ENCODE data around the gene MYB. TPM values are rescaled to one million over a fixed set of nuclear protein-coding genes. Genes with fewer than 3 reads are reported as not detected.
A peak's percentile ranks its signal among the peaks of the same experiment; 100 is the strongest.

Gene MYB
- total RNA-seq, 1 donor from 2014 or later: 0.83 TPM

- no peaks in the 10 kb centered on the region for H3K9me3 Mint-ChIP-seq (ENCODE audit: unreplicated experiment)
- DNase-seq (ENCODE audit: extremely low spot score, unreplicated experiment): no peak
- peaks cover 23% of the 10 kb centered on the region for H3K4me1 Mint-ChIP-seq (ENCODE audit: unreplicated experiment)
- no peaks in the 10 kb centered on the region for H3K36me3 Mint-ChIP-seq (ENCODE audit: unreplicated experiment)
- H3K4me3 Mint-ChIP-seq (ENCODE audit: unreplicated experiment): no peak overlapping the region
- no peaks in the 10 kb centered on the region for H3K27me3 Mint-ChIP-seq (ENCODE audit: unreplicated experiment)
- TF ChIP-seq CTCF (IDR thresholded peaks at IDR 0.05): no peak
- peak overlapping the region; percentile 84 for H3K27ac Mint-ChIP-seq (ENCODE audit: unreplicated experiment)
Measured at GRCh38 chr6:135213616-135214015, 32.5 kb downstream of the MYB start.

DNA sequence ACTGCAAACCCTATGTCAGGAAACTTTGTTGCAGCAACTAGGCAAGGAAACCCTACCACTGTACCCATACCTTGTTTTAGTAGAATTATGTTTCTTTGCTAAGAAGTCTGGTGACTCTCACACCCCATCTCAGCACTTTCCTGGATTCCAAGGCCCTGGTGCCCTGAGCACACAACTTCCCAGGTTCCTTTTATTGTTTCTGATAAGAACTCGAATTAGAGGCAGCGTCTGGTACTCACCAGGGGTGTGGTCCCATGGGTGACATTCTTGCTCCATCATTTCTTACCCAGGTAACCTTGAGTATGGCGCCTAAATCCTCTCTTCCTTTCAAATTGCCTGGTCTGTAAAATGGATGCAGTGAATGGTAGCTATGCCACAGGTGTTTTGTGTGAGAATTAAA lies 34.1 kb downstream of the MYB start:
- H3K4me1 Mint-ChIP-seq (ENCODE audit: unreplicated experiment): peaks cover 23% of the 10 kb centered on the region
- no peaks in the 10 kb centered on the region for H3K27me3 Mint-ChIP-seq (ENCODE audit: unreplicated experiment)
- H3K4me3 Mint-ChIP-seq (ENCODE audit: unreplicated experiment): no peak overlapping the region
- H3K36me3 Mint-ChIP-seq (ENCODE audit: unreplicated experiment): no peaks in the 10 kb centered on the region
- DNase-seq (ENCODE audit: extremely low spot score, unreplicated experiment): no peak
- no peak for TF ChIP-seq CTCF (IDR thresholded peaks at IDR 0.05)
- H3K27ac Mint-ChIP-seq (ENCODE audit: unreplicated experiment): no peak overlapping the region
- no peaks in the 10 kb centered on the region for H3K9me3 Mint-ChIP-seq (ENCODE audit: unreplicated experiment)

GRCh38 chr6:135215563-135215962 lies 34.5 kb downstream of the MYB start:
- Mint-ChIP-seq H3K27me3 (ENCODE audit: unreplicated experiment) (no peaks in the 10 kb centered on the region), H3K27ac (ENCODE audit: unreplicated experiment) (no peak overlapping the region), H3K4me3 (ENCODE audit: unreplicated experiment) (no peak overlapping the region), H3K4me1 (ENCODE audit: unreplicated experiment) (peaks cover 23% of the 10 kb centered on the region), H3K36me3 (ENCODE audit: unreplicated experiment) (no peaks in the 10 kb centered on the region), H3K9me3 (ENCODE audit: unreplicated experiment) (no peaks in the 10 kb centered on the region)
- no peak for DNase-seq (ENCODE audit: extremely low spot score, unreplicated experiment)
- no peak for TF ChIP-seq CTCF (IDR thresholded peaks at IDR 0.05)

DNA sequence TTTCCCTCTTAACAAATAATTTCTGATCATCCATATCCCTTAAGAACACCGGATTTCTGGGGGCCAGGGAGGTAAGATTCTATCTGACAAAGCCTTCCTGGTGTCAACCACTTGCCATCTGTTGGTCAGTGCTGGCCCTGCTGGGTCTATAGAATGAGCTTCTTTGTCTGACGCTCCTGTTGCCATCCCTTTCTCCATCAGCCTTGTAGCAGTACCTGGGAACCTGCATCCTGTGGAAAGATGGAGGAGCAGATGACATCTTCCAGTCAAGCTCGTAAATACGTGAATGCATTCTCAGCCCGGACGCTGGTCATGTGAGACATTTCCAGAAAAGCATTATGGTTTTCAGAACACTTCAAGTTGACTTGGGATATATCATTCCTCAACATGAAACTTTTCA lies 36.6 kb downstream of the MYB start:
- no peaks in the 10 kb centered on the region for H3K27me3 Mint-ChIP-seq (ENCODE audit: unreplicated experiment)
- H3K27ac Mint-ChIP-seq (ENCODE audit: unreplicated experiment): no peak overlapping the region
- H3K9me3 Mint-ChIP-seq (ENCODE audit: unreplicated experiment): no peaks in the 10 kb centered on the region
- no peak overlapping the region for H3K4me3 Mint-ChIP-seq (ENCODE audit: unreplicated experiment)
- TF ChIP-seq CTCF (IDR thresholded peaks at IDR 0.05): no peak
- peaks cover 7% of the 10 kb centered on the region for H3K4me1 Mint-ChIP-seq (ENCODE audit: unreplicated experiment)
- H3K36me3 Mint-ChIP-seq (ENCODE audit: unreplicated experiment): no peaks in the 10 kb centered on the region
- DNase-seq (ENCODE audit: extremely low spot score, unreplicated experiment): no peak

DNA sequence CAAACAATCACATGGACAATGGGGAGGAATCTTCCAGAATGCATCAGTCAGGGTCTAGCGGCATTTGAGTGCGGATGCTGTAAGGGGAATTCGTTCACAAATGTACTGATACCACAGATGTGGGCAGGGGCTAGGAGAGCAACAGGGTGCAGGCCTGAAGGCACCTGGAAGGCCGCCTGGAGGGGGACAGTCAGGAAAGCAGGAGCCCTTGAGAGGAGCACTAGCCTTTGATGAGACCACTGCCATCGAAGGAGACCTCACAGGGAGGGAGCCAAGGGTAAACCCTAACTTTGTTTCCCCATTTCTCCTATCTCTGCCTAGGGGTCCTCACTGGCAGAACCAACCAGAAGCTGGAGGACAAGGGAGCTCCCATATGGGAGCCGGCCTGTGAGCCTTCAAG lies 38.2 kb downstream of the MYB start:
- no peak overlapping the region for H3K27ac Mint-ChIP-seq (ENCODE audit: unreplicated experiment)
- H3K4me1 Mint-ChIP-seq (ENCODE audit: unreplicated experiment): no peaks in the 10 kb centered on the region
- H3K9me3 Mint-ChIP-seq (ENCODE audit: unreplicated experiment): no peaks in the 10 kb centered on the region
- no peaks in the 10 kb centered on the region for H3K27me3 Mint-ChIP-seq (ENCODE audit: unreplicated experiment)
- H3K4me3 Mint-ChIP-seq (ENCODE audit: unreplicated experiment): no peak overlapping the region
- no peak for TF ChIP-seq CTCF (IDR thresholded peaks at IDR 0.05)
- DNase-seq (ENCODE audit: extremely low spot score, unreplicated experiment): no peak
- no peaks in the 10 kb centered on the region for H3K36me3 Mint-ChIP-seq (ENCODE audit: unreplicated experiment)
